Endothelial cell of umbilical vein (primary cell): ENCODE results near the gene SAP30. TPM values are rescaled to one million over a fixed set of nuclear protein-coding genes. Genes with fewer than 3 reads are reported as not detected.

ENCODE experiments used
- BruUV-seq: library from RNA; stranded (reverse); fragments of 400-500 nt; replicated peaks from 2 replicates; lab custom pipeline; 2021; lab: Mats Ljungman, UMichigan
- CTCF ChIA-PET: fragments of 300-600, 350-600 bp; sonication (Branson Sonifier 250); formaldehyde crosslinking; loops from one replicate; lab custom pipeline; 2021; ENCODE audit warnings: antibody characterized with exemption, inconsistent platforms; lab: Charles Lee
- POLR2A ChIA-PET: fragments of 300-600, 350-600 bp; sonication (Branson Sonifier 250); formaldehyde crosslinking; loops from one replicate; lab custom pipeline; 2021; ENCODE audit warnings: antibody characterized with exemption, inconsistent platforms; lab: Charles Lee
- DNase-seq: peaks from one replicate; pipeline ENCODE4 v3.0.0-alpha.2; 2011; ENCODE audit warnings: low read depth, low spot score
- FAIRE-seq: peaks from 2 replicates; lab custom pipeline; 2011; peaks lifted over from hg19 to GRCh38; lab: Jason Lieb, UNC
- H2AFZ ChIP-seq: 2 replicates; pipeline ENCODE4 v1.6.0; 2012; ENCODE audit warnings: low read depth, low read length, control low read depth, inconsistent platforms
- H3K27ac ChIP-seq: 2 replicates; pipeline ENCODE4 v1.5.1; 2011; ENCODE audit warnings: low read depth, mild to moderate bottlenecking, control low read depth, low read length, moderate library complexity; ENCODE audit not compliant: insufficient read depth
- H3K27me3 ChIP-seq, 2 experiments: 2 replicates each; pipeline versions ENCODE4 v1.6.0 to v1.6.1; 2011; ENCODE audit warnings: low read length in 2 of 2, mixed read lengths in 1 of 2; ENCODE audit not compliant: control insufficient read depth in 2 of 2, insufficient read depth in 2 of 2
- H3K36me3 ChIP-seq, 2 experiments: 2 replicates in 1 of 2; 3 replicates in 1 of 2; pipeline ENCODE4 v1.5.1; 2011; ENCODE audit warnings: low read length in 2 of 2, mild to moderate bottlenecking in 1 of 2, moderate library complexity in 1 of 2; ENCODE audit not compliant: control insufficient read depth in 2 of 2, insufficient read depth in 2 of 2; ENCODE audit errors: extremely low read depth in 1 of 2
- H3K4me1 ChIP-seq: 3 replicates; pipeline ENCODE4 v1.5.1; 2011; ENCODE audit warnings: mild to moderate bottlenecking, low read length; ENCODE audit not compliant: control insufficient read depth, insufficient read depth; ENCODE audit errors: extremely low read depth
- H3K4me2 ChIP-seq: 2 replicates; pipeline ENCODE4 v1.6.1; 2011; ENCODE audit warnings: low read length, control low read depth, mixed read lengths; ENCODE audit not compliant: insufficient read depth
- H3K4me3 ChIP-seq, 3 experiments: fragments of 200-600 bp in 1 of 3; sonication (generic), shearing (Covaris generic) in 1 of 3; replicated peaks in 1 of 3; 2 replicates each; pipeline ENCODE4 v1.5.1; 2011 to 2016; ENCODE audit warnings: control low read depth in 3 of 3, low read length in 3 of 3, mild to moderate bottlenecking in 2 of 3, inconsistent platforms in 1 of 3, low read depth in 1 of 3, moderate library complexity in 1 of 3; ENCODE audit not compliant: insufficient read depth in 1 of 3
- H3K79me2 ChIP-seq: 2 replicates; pipeline ENCODE4 v1.6.0; 2012; ENCODE audit warnings: low read length, inconsistent platforms; ENCODE audit not compliant: control insufficient read depth, insufficient read depth
- H3K9ac ChIP-seq: replicated peaks from 2 replicates; pipeline ENCODE3; 2011; ENCODE audit warnings: low read length, control low read depth; ENCODE audit not compliant: insufficient read depth; ENCODE audit errors: extremely low read depth
- H3K9me1 ChIP-seq: replicated peaks from 3 replicates; pipeline ENCODE4 v1.6.0; 2011; ENCODE audit warnings: mild to moderate bottlenecking, low read length; ENCODE audit not compliant: control insufficient read depth, insufficient read depth; ENCODE audit errors: extremely low read depth
- H3K9me3 ChIP-seq: replicated peaks from 2 replicates; pipeline ENCODE4 v1.5.1; 2012; ENCODE audit warnings: low read length, inconsistent platforms; ENCODE audit not compliant: control insufficient read depth, insufficient read depth
- H4K20me1 ChIP-seq: replicated peaks from 2 replicates; pipeline ENCODE3; 2011; ENCODE audit warnings: mild to moderate bottlenecking, low read length; ENCODE audit not compliant: control insufficient read depth, insufficient read depth; ENCODE audit errors: extremely low read depth
- CTCF ChIP-seq, 2 donors: IDR thresholded peaks; 1 replicate in 1 of 2; 2 replicates in 1 of 2; pipeline ENCODE4 v1.5.1; 2011; ENCODE audit warnings: low read length in 2 of 2, mild to moderate bottlenecking in 2 of 2, moderate library complexity in 2 of 2, control low read depth in 1 of 2, inconsistent platforms in 1 of 2, low read depth in 1 of 2; ENCODE audit not compliant: insufficient read depth in 1 of 2; ENCODE audit errors: extremely low read depth in 1 of 2
- EZH2 ChIP-seq: IDR thresholded peaks from 2 replicates; pipeline ENCODE4 v1.6.1; 2012; ENCODE audit warnings: borderline replicate concordance, low read depth, mild to moderate bottlenecking, moderate library complexity, low read length, inconsistent platforms; ENCODE audit not compliant: severe bottlenecking
- FOS ChIP-seq: IDR thresholded peaks from 2 replicates; pipeline ENCODE4 v1.6.1; 2011; ENCODE audit warnings: mild to moderate bottlenecking, low read length, moderate library complexity, borderline replicate concordance; ENCODE audit not compliant: insufficient read depth
- GATA2 ChIP-seq: IDR thresholded peaks from 2 replicates; pipeline ENCODE4 v1.7.0; 2011; ENCODE audit warnings: low read depth, mild to moderate bottlenecking, moderate library complexity, mixed read lengths, low read length; ENCODE audit not compliant: insufficient read length, insufficient read depth
- JUN ChIP-seq: IDR thresholded peaks from 2 replicates; pipeline ENCODE4 v1.6.1; 2011; ENCODE audit warnings: borderline replicate concordance, low read depth; ENCODE audit not compliant: insufficient read length, insufficient read depth
- MAX ChIP-seq: IDR thresholded peaks from 2 replicates; pipeline ENCODE4 v1.6.1; 2011; ENCODE audit not compliant: insufficient read depth, insufficient read length
- MYC ChIP-seq: IDR thresholded peaks from one replicate; pipeline ENCODE4 v1.6.1; 2011; ENCODE audit warnings: mild to moderate bottlenecking, low read depth, low read length
- POLR2A ChIP-seq: IDR thresholded peaks from 2 replicates; pipeline ENCODE4 v1.6.1; 2012; ENCODE audit warnings: low read depth, mild to moderate bottlenecking, control low read depth, low read length
- POLR2AphosphoS5 ChIP-seq: IDR thresholded peaks from 2 replicates; pipeline ENCODE4 v1.6.1; 2012; ENCODE audit warnings: low read depth, mild to moderate bottlenecking, control low read depth, low read length, moderate library complexity; ENCODE audit not compliant: insufficient read depth
- dilution Hi-C: fragments of 300-500 bp; cut with MboI; formaldehyde crosslinking; loops from one replicate; pipeline ENCODE4 v1.15.0; 2019; ENCODE audit warnings: low sequenced_read_pairs; ENCODE audit not compliant: extremely low pct_ligation_motif_present
- intact Hi-C: fragments of 100-400 bp; cut with micrococcal nuclease; formaldehyde crosslinking; loops from one replicate; pipeline ENCODE4 v1.10.0; 2022
- polyA plus RNA-seq, 4 experiments: library from polyadenylated mRNA; depleted of rRNA in 3 of 4; stranded (reverse) in 3 of 4; unstranded in 1 of 4; fragments of >200 nt; gene quantifications; 2 replicates each; pipeline versions ENCODE4 v1.2.1 to v1.2.3, GENCODE V29; 2011 to 2012; ENCODE audit warnings: missing spikeins in 1 of 4
- total RNA-seq: library from RNA; stranded (reverse); gene quantifications from 2 replicates; pipeline ENCODE4 v1.2.3, GENCODE V29; 2021

SAP30 gene
- total and polyA plus RNA-seq, 2 donors (not counting 3 experiments of a cell fraction or from before 2014, with no cell fraction given), result 9.9 to 23.8 TPM

DNA sequence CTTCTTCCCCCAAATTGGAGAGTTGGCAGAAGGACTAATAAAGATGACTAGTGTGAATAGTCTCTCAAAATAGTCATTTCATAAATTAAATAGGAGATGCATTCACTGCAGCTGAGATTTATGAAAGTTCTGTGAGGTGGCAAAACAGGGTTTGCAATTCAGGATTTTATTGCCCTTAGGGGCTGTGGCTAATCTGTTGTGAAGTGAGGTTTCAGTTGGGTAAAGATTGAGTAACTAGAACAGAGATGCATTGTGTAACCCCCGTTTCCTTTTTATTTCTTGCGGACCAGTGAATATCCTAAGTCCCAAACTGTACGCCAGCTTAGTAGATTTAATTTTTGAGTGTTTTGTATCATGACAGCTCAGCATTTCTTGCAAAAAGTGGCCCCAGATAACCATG lies 44.3 kb downstream of the SAP30 start:
- H3K9me1 ChIP-seq, result no peaks in the 10 kb centered on the region
- H3K27ac ChIP-seq, result no peak overlapping the region
- TF ChIP-seq GATA2 (no peak), POLR2AphosphoS5 (no peak), EZH2 (no peak), CTCF (IDR thresholded peaks at IDR 0.05; ENCODE audit: extremely low read depth in 1 of 2, insufficient read depth in 1 of 2, low read depth in 1 of 2, low read length in 2 of 2) (no peak), POLR2A (no peak), MYC (no peak), MAX (no peak), FOS (no peak), JUN (no peak)
- intact Hi-C loops, result loop anchor here (5.0 to 10.0 kb wide), 2 partner anchors 248 to 340 kb away; partner anchors contain the start of gene GALNT7
- dilution Hi-C loops, result no loop called here
- no TSS peak for BruUV-seq
- no peak overlapping the region for H3K4me3 ChIP-seq
- H3K4me1 ChIP-seq, result peaks cover 30% of the 10 kb centered on the region
- H4K20me1 ChIP-seq, result no peaks in the 10 kb centered on the region
- no peaks in the 10 kb centered on the region for H3K79me2 ChIP-seq
- ChIA-PET POLR2A (no interaction called here), CTCF (interaction anchor here (4.6 to 6.7 kb wide), 2 partner anchors 82 to 97 kb away, joined by 58 to 70 read pairs; partner anchors contain the start of gene HMGB2)
- H3K4me2 ChIP-seq, result no peak overlapping the region
- no peaks in the 10 kb centered on the region for H3K36me3 ChIP-seq
- H3K9me3 ChIP-seq, result no peaks in the 10 kb centered on the region
- H3K27me3 ChIP-seq, result no peaks in the 10 kb centered on the region
- DNase-seq (no peak), FAIRE-seq (no peak)
- no peak overlapping the region for H2AFZ ChIP-seq
- no peak overlapping the region for H3K9ac ChIP-seq
